Coronary artery (tissue), 2 donors: Measurements from ENCODE around the gene CDK14.

Experiments
- DNase-seq: peaks from one replicate; pipeline ENCODE4 v3.0.0-alpha.2; 2017; ENCODE audit warnings: low spot score
- H3K27ac ChIP-seq, 2 donors: fragments of 200-600 bp; sonication (generic); one replicate each; pipeline ENCODE4 v1.5.1; 2016 to 2019
- H3K4me3 ChIP-seq: fragments of 200-600 bp; sonication (generic); 2 replicates; pipeline ENCODE4 v1.5.1; 2016; ENCODE audit warnings: mild to moderate bottlenecking, moderate library complexity
- CTCF ChIP-seq: fragments of 200-600 bp; sonication (generic); IDR thresholded peaks from one replicate; pipeline ENCODE4 v1.5.1; 2019; ENCODE audit warnings: antibody characterized with exemption

Gene CDK14

GRCh38 chr7:90584378-90584777, 11.7 kb upstream of the CDK14 start:
- no peak for TF ChIP-seq CTCF
- H3K27ac ChIP-seq, result no peak overlapping the region
- no peak overlapping the region for H3K4me3 ChIP-seq
- DNase-seq, result no peak

GRCh38 chr7:90586091-90586490, 10.0 kb upstream of the CDK14 start:
- no peak overlapping the region for H3K27ac ChIP-seq
- no peak overlapping the region for H3K4me3 ChIP-seq
- TF ChIP-seq CTCF, result no peak
- no peak for DNase-seq

GRCh38 chr7:90587766-90588165, 8.4 kb upstream of the CDK14 start:
- no peak overlapping the region for H3K4me3 ChIP-seq
- no peak for DNase-seq
- no peak overlapping the region for H3K27ac ChIP-seq
- TF ChIP-seq CTCF, result no peak

GRCh38 chr7:90592033-90592432, 4.1 kb upstream of the CDK14 start:
- DNase-seq, result no peak
- H3K27ac ChIP-seq, result no peak overlapping the region
- no peak overlapping the region for H3K4me3 ChIP-seq
- no peak for TF ChIP-seq CTCF

- Histone ChIP-seq H3K4me3 (no peak overlapping the region), H3K27ac (no peak overlapping the region)
- DNase-seq, result no peak
- TF ChIP-seq CTCF, result no peak
Measured at GRCh38 chr7:90593205-90593604, 2.9 kb upstream of the CDK14 start.

- Histone ChIP-seq H3K4me3 (peak overlapping the region; percentile 89), H3K27ac (peak overlapping the region; percentile 90 to 95)
- TF ChIP-seq CTCF, result no peak
- peak; percentile 79 for DNase-seq
Measured at GRCh38 chr7:90594751-90595317, 1.3 kb upstream of the CDK14 start.

- Histone ChIP-seq H3K27ac (peak overlapping the region; percentile 90 to 95), H3K4me3 (peak overlapping the region; percentile 89)
- DNase-seq, result no peak
- no peak for TF ChIP-seq CTCF
Measured at GRCh38 chr7:90595342-90595800, 750 bp upstream of the CDK14 start.
